Measurements from ENCODE around the gene NOP9.

GRCh38 chr14:24313913-24314312 is 14.3 kb downstream of the NOP9 start:
- TF ChIP-seq ZFP30 (CRISPR knock-in tag; IDR thresholded peaks at IDR 0.05) (no peak), TOX (CRISPR knock-in tag; IDR thresholded peaks at IDR 0.05; ENCODE audit: borderline replicate concordance) (no peak), POU6F1 (CRISPR knock-in tag; IDR thresholded peaks at IDR 0.05; ENCODE audit: borderline replicate concordance, low read depth) (no peak), ZFP3 (CRISPR knock-in tag; IDR thresholded peaks at IDR 0.05) (no peak), PATZ1 (CRISPR knock-in tag; IDR thresholded peaks at IDR 0.05; ENCODE audit: borderline replicate concordance) (no peak), CSDC2 (CRISPR knock-in tag; IDR thresholded peaks at IDR 0.05) (no peak)

Data from SK-N-SH treated with all-trans-retinoic acid at 6 μM for 48 hours (cell line).